ENCODE results near the gene NDRG3.

DNA sequence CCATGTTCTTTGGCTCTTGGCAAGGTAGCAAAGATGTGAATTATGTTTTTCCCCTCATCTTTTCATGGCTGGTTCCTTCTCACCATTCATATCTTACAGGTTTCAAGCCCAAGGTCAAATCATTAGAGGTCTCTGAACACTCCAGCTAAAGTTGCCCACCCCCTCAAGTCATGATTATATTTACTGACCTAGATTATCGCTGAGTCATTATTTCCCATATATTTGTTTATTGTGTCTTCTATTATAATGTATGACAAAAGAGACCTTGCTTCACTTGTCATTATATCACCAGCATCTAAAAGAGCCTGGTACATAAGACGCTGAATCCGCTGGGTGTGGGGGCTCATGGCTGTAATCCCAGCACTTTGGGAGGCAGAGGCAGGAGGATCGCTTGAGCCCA, 15.2 kb upstream of the NDRG3 start:
- TF ChIP-seq CTCF (conservative IDR thresholded peaks at IDR 0.05) (no peak), EZH2 (IDR thresholded peaks at IDR 0.05; ENCODE audit: low read depth) (no peak)

Data from PC-9 (cell line).